Measurements from ENCODE around the gene C12orf76.

The C12orf76 gene

GRCh38 chr12:109999649-109999971, 48.7 kb downstream of the C12orf76 start:
- no peak for DNase-seq (ENCODE audit: low spot score)
- TF ChIP-seq CTCF (IDR thresholded peaks at IDR 0.05; ENCODE audit: borderline replicate concordance, control extremely low read depth, extremely low read depth, insufficient read depth, missing control alignments) = no peak
- in situ Hi-C loops (cut with MboI; ENCODE audit: low sequenced_read_pairs, unreplicated experiment) = no loop called here

- peak; percentile 87 for DNase-seq (ENCODE audit: low spot score)
- in situ Hi-C loops (cut with MboI; ENCODE audit: low sequenced_read_pairs, unreplicated experiment) = no loop called here
- TF ChIP-seq CTCF (IDR thresholded peaks at IDR 0.05; ENCODE audit: borderline replicate concordance, control extremely low read depth, extremely low read depth, insufficient read depth, missing control alignments) = no peak
Observed at GRCh38 chr12:109998904-109999648, 49.2 kb downstream of the C12orf76 start, which contains the start of gene ANKRD13A. Gene ANKRD13A (plus strand): TSS chr12:109999430. CDS start chr12:109999689, 259 bp downstream.

GRCh38 chr12:109998241-109998903, 50.0 kb downstream of the C12orf76 start:
- DNase-seq (ENCODE audit: low spot score) = no peak
- no peak for TF ChIP-seq CTCF (IDR thresholded peaks at IDR 0.05; ENCODE audit: borderline replicate concordance, control extremely low read depth, extremely low read depth, insufficient read depth, missing control alignments)
- in situ Hi-C loops (cut with MboI; ENCODE audit: low sequenced_read_pairs, unreplicated experiment) = no loop called here

- no peak for DNase-seq (ENCODE audit: low spot score)
- in situ Hi-C loops (cut with MboI; ENCODE audit: low sequenced_read_pairs, unreplicated experiment) = no loop called here
- no peak for TF ChIP-seq CTCF (IDR thresholded peaks at IDR 0.05; ENCODE audit: borderline replicate concordance, control extremely low read depth, extremely low read depth, insufficient read depth, missing control alignments)
Observed at GRCh38 chr12:109997393-109997792, 50.9 kb downstream of the C12orf76 start.

- in situ Hi-C loops (cut with MboI; ENCODE audit: low sequenced_read_pairs, unreplicated experiment) = no loop called here
- no peak for DNase-seq (ENCODE audit: low spot score)
- TF ChIP-seq CTCF (IDR thresholded peaks at IDR 0.05; ENCODE audit: borderline replicate concordance, control extremely low read depth, extremely low read depth, insufficient read depth, missing control alignments) = no peak
Observed at GRCh38 chr12:109996483-109996853, 51.9 kb downstream of the C12orf76 start.

GRCh38 chr12:109995686-109996482, 52.4 kb downstream of the C12orf76 start, which contains the start of gene GIT2:
Gene GIT2 (minus strand): TSS chr12:109996368. CDS start chr12:109996224, 144 bp downstream.
- peak; percentile 95 for DNase-seq (ENCODE audit: low spot score)
- no peak for TF ChIP-seq CTCF (IDR thresholded peaks at IDR 0.05; ENCODE audit: borderline replicate concordance, control extremely low read depth, extremely low read depth, insufficient read depth, missing control alignments)
- in situ Hi-C loops (cut with MboI; ENCODE audit: low sequenced_read_pairs, unreplicated experiment) = no loop called here
